Cortex of kidney (tissue), 1 donor: ENCODE data around the gene NFIX.

Experiments
- DNase-seq: peaks from one replicate; lab custom pipeline; 2025; lab: John Stamatoyannopoulos, UW

NFIX gene

DNA sequence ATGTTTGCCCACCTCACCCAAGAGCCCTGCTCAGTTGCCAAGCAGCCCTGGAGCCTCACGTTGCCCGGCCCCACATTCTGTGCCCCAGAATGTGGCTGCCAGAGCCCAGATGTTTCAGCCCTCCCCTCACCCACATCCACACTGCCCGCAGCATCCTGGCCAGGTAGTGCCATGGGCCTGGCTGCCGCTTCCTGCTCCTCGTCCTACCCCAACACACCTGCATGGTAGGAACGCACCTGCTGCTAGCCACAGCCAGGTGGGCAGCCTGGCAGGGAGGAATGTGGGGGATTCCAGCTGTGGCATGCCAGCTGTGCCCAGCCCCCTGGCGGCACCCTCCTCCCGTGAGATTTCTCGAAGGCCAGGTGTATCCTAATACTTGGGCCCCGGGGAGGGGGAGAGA lies 7.5 kb upstream of the NFIX start:
- no peak for DNase-seq

DNA sequence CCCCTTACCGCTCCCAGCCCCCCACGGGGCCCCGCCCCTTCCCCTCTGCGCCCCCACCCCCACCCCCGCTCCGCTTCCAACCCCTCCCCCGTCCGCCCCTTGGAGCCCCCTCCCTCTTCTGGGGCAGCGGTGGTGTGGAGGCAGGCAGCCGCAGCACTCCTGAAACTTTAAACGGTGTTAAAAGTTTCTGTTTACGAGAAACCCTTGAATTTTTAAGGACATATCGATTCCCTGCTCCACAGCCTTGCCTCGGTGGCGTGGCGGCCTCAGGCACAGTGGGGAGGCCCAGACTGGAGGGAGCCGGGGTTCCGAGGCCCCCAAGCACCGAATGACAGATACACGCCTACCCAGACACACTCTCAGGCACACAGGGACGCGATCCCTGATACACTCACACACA lies 4.8 kb upstream of the NFIX start:
- no peak for DNase-seq

DNA sequence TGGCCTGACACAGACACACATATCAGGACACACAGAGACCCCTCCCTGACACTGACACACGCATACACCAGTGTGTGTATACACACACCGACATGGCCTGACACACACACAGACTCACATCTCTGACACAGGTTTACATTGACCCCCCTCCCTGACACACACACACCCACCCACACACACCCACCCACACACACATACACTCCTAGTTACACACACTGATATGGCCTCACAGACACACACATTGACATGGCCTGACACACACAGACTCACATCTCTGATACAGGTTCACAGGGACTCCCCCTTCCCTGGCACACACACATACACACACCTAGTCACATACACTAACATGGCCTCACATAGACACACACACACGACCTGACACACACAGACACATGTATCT lies 4.4 kb upstream of the NFIX start:
- DNase-seq, result no peak

DNA sequence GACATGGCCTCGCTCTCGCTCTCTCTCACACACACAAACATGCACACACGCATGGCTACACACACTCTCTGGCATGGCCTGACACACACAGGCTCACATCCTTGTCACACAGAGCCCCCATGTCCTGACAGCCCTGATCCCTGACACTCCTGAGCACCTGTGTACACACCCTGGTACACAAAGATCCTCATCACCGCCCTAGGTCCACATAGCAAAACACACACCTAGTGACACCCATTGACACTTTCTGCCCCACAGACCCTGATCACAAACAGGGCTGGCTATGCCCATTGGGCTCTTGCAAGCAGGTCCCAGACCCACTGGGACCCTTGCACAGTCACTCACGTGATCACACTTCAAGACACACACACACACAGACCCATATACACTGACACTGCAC lies 4.0 kb upstream of the NFIX start:
- no peak for DNase-seq

DNA sequence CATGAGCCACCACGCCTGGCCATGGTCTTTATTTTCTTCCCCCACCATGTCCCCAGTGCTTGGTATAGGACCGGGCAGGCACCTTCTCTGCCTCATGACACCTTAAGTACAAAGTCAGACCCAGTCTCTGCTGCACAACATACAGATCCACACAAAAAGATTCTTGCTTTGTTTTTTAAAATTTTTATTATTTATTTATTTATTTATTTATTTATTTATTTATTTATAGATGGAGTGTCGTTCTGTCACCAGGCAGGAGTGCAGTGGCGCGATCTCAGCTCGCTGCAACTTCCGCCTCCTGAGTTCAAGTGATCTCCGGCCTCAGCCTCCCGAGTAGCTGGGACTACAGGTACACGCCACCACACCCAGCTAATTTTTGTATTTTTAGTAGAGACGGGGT lies 2.5 kb upstream of the NFIX start:
- no peak for DNase-seq

DNA sequence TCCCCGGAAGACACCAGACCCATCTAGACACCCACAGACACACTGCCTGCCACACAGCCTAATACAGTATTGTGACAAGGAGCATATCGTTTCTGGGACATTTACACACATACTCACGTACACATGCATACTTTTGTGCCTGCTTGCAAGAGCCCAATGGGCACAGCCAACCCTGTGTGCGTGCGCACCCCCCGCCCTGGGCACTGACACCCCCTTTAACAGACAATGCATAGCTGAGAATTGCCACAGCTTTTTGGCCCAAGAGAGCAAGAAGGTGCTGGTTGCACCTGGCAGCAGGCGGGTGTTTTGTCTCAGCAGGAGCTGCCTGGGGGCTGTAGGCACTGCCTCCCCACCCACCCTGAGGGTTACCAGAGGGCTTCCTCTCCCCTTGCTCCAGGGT lies 1.7 kb upstream of the NFIX start:
- no peak for DNase-seq

DNA sequence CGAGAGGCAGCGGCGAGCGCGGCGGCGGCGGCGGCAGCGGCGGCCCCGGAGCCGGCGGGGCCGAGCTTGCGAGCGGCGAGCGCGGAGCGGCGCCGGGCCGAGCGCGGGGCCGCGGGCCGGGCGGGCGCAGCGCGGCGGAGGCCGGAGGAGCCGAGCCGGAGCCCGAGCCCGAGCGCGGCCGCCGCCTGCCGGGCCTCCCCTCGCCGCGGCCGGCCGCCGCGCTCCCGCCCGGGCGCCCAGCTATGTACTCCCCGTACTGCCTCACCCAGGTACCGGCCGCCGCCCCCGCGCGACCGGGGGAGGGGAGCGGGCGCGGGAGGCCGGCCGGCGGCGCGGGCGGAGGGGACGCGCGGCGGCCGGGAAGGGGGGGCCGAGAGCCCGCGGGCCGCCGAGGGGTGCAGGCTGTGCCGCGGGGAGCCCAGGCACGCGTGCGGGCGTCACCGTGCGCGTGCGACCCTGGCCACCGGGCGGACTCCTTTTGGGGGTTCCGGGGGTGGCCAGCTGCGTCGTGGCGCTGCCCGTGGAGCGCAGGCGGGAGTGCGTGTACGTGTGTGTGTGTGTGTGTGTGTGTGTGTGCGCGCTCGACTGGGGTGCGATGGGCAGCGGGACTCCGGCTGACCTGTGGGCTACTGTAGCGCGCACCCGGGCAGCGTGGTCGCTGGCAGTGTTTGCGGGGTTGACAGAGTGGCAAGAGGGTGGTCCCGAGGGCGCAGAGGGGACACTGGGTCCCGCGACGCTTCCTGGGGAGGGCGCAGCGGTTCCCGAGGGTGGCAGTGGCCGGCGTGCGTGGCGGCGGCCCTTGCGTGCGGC lies 526 bp downstream of the NFIX start:
- DNase-seq, result no peak

DNA sequence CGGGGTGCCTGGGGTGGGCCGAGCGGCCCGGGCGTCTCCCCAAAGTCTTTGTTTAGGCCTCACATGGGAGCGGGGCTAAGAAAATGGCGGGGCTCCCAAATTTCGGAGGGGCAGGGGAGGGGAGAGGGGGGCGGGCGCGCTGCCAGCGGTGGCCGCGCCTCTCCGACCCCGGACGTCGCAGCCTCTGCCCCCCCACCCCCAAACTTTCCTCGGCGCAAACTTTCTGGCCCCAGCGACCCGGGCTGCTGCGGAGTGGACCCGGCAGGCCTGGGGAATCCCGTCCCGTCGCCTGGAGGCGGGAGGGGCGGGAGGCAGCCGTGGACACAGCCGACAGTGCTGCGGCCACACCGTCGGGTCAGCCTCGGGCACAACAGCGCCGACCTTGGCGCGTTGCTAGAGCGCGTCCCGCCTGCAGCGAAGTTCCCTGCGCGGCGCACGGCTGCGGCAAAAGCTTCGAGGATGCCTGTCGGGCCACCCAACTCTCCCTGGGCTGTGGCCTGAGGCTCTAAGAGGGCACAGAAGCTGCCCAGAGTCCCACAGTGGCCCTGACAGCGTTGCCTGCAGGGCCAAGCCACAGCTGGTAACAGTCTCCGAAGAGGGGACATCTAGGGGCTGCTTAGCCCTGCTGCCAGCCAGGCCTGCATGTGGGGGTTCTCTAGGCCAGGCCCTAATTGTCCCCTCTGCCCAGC lies 1.3 kb downstream of the NFIX start:
- no peak for DNase-seq

DNA sequence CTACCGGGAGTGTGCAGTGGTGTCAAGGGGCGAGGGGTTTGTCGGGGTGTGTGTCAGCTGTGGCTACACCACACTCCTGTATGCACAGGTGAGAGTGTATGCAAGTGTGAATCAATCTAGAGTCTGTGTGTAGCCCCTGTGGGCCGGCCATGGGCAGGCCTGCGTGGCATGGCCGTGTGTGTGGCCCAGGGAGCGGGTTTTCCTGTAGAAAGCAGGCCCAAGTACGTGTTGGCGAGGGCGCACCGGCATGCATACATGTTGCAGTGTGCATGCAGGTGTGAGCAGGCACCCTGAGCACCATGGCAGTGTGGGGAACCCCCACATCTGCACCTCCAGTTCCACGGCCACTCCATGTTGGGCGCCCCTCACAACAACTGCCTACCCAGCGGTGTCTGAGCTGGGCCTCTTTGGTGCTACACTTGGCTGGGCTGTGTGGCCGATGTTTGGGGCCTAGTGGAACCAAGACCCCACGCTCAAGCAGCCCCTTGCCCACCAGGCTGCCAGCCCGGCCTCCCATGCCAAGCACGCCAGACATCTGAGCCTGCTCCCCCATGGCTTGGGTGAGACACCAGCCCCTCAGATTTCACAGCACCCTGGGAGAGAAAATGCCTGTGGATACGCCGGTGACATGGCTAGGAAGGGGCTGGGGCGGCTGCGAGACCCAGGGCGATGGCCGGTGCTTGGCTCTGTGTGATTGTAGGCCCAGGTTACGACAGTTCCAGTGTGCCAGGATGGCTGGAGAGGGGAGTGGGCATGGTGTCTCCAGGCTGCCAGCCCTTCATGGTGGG lies 2.1 kb downstream of the NFIX start:
- no peak for DNase-seq

DNA sequence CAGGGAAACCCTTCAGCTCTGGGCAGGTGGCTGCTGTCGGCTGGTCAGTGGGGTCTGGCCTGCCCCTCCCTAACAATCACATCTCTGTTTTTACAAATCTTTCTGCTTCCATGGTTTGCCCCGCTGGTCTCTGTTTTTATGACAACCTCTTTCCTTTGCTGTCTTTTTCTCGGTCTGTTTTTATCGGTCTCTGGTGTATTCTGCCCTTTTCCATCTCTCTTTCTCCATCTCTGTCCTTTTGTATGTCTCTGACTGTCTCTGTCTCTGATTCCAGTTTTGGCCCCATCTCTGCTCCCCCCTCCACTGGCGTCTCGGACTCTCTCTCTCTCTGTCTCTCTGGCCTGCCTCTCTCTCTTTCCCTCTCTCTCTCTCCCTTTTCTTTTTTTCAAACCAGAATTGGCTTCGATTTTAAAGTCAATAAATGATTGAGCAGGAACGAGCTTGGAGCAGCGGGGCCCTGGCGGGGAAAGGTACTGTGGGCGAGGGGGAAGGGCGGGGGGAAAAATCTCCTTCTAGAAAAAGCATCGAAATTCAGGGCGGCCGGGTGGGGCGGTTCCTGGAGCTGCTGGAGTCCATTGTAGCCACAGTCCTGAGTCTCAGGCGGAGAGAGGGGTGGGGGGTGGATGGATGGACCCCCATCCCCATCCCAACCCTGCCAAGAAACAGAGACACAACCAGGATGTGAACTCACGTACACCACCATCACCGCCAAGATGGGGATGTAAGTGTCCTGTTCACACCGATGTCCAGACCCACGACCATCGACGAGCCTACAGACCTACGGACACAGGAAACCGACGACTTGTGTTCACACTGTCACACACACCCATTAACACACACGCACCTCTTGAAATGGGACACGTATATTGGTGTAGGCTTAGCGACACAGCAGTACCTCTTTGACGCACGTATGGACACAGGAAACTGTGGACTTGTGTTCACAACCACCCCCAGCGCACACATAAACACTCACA lies 3.0 kb downstream of the NFIX start:
- no peak for DNase-seq

DNA sequence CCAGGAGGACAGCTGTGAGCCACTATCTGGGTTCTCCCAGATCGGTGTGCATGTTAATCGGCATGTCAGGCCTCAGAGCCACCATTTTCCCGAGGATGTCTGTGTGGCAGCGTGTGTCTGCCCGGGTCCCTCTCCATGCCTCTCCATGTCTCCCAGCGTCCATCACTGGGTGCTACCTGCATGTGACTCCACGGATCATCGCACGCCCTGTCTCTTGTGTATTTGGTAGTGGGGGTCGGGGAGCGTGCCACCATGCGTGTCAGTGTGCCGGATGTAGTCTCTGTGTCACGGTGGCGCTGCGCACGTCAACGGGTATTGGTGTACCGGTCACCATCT lies 5.9 kb downstream of the NFIX start:
- no peak for DNase-seq

DNA sequence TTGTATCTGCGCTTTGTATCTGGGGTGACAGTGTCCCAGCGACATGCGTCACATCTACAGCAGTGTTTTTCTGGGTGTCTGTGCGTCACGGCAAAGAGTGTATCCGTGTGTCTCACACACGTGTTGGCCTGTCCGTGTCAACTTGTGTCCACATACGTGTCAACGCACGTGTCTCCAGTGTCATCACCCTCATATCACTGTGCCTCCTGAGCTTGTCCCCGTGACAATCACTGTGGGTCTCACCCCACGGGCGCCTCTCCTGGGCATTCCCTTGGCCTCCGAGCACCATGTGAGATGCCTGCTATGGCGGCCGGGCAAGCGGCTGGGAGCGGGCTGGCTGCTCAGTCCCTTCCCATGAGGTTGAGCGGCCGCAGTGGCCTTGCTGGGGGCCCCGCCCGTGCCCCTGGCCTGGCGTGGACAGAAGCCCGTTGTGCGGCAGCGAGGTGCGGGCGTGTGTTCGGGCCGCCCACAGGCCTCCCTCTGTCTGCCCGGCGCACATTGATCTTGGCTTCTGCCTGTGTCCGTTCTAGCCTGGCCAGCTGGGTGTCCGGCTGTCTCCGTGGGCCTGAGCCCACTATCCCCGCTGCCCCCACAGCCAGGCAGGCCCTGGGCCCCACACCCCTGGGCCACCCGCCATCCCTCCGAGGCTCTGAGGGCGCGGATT lies 6.4 kb downstream of the NFIX start:
- DNase-seq, result no peak

DNA sequence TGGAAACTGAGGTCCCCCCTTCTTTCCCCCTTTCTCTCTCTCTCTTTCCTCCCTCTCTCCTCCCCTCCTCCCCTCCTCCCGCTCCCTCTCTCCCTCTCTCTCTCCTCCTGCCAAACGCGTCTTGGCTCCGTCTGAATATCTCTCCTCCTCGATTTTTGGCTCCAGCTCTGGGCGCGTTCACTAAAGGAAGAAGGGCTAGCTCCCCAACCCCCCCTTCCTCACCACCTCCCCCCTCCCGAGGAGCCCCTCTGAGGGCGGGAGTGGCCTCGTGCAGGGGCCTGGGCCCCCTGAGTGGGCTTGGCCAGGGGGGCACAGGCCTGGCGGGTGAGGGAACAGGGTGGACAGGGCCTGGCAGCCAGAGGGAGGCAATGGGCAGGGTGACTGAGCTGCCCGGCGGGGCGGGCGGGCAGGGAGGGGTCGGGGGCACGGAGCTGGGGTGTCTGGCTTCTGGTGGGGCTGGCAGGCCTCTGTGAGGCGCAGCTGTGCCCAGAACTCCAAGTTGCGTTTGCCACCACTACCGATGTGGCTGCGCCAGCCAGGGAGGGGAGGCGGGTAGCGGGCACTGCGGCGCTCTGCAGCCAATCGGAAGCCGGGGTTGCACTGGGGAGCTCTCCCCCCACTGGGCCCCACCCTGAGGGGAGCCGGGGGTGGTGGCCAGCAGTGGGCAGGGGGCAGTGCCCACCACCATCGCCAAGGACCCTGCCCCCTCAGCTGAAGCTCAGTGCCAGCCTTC lies 7.1 kb downstream of the NFIX start:
- no peak for DNase-seq

DNA sequence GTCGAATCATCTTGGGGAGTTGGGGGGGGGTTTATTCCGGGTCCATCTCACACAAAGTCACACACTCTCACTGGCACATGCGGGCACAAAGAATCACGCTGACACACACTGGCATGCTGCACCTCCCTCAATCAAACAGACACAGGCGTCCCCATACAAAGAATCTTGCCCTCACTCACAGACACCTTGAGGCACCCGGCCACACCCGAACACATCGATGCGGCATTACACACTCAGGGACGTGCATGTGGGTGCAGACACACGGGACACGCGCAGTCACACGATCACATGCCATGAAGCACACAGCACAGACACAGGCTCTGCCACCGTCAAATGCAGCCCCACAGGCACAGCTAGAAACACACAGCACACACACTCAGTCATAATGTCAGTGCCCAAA lies 7.8 kb downstream of the NFIX start:
- no peak for DNase-seq

DNA sequence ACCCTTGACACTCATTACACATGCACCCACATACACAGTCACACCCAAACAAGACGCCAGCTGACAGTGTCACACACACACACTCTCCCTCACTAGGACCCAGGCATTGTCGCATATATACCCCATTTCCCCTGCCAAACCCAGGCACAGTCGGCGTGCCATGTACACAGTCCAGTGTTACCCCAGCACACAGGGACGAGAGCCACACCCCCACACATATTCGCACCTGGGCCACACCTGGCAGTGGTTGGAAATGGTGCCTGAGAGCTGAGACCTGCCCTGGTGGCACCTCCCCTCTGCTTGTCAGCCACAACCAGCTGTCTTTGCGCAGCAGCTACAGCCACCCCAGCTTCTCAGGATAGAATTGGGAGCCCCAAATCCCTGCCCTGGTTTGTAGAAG lies 9.0 kb downstream of the NFIX start:
- no peak for DNase-seq

DNA sequence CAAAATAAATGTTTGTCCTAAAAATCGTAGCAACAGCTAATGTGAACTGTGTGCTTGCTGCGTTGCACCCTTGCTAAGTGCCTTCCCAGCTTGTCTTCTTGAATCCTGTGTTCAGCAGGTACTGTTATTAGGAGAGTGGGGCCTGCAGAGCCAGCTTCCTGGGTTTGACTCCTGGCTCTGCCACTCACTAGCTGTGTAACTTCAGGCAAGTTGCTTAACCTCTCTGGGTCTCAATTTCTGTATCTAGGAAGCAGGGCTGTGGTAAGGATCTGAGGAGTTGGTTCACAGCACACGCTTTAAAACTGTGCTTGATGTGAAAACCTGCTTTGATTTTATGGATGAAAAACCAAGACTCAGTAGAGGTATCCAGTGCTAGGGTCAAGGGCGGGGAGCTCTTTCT lies 10.0 kb downstream of the NFIX start:
- no peak for DNase-seq

DNA sequence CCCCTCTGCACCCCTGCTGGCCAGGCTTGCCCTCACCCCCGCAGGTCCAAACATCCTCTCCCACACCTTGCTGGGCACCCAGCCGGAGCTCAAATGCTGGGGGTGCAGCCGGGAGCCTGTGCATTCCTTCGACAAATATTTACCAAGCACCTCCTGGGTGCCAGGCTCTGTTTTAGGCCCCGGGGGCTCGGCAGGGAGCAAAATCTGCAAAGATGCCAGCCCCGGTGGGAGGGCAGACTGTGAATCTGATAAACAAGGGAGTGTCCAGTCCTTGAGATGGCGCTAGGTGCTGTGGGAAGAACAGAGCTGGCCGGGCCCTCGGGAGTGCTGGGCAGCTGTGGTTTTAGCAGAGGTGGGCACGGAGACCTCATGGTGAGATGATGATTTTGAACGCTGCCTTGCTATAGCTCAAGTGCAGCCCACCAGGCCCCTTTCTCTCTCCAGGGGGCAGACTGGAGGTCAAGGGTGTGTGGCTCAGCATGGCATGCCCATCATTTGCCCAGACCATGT lies 10.6 kb downstream of the NFIX start:
- DNase-seq, result no peak

DNA sequence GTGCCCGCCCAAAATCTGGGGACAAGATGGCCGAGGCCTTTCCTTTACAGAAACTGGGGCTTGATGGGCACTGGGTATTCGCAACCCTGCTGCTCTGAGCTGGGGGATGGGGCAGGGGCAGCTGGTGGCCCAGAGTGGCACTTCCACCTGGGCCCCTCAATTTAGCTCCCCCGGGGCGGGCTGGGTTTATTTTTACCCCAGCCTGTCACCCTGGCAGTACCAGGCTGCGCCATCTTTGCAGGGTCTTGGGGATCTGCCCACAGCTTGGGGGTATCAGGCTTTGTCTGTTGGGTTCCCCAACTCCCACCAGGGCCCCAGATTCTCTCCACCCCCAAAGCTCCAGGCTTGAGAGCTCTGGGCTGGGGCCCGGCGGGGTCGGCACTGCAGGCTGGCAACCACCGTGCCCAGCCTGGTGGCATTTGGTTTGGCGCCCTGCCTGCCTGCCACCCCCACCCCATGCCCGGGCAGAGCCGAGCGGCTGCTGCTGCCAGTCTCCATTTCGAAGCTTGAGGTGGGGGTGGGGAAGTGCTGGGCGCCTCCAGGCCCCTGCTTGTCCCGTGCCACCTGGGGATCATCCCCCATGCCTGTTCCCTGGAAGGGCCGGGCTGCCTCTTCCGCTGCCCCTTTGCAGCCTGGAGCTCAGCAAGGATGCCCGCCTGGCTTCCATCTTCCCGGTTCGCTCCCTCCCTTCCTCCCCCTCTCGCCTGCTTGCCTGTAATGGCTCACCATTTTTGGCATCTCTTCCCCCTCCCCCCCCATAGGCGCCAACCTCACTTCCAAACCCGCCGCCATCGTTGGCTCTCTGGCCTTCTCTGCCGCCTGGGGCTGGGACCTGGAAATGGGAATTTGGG lies 11.4 kb downstream of the NFIX start:
- no peak for DNase-seq

DNA sequence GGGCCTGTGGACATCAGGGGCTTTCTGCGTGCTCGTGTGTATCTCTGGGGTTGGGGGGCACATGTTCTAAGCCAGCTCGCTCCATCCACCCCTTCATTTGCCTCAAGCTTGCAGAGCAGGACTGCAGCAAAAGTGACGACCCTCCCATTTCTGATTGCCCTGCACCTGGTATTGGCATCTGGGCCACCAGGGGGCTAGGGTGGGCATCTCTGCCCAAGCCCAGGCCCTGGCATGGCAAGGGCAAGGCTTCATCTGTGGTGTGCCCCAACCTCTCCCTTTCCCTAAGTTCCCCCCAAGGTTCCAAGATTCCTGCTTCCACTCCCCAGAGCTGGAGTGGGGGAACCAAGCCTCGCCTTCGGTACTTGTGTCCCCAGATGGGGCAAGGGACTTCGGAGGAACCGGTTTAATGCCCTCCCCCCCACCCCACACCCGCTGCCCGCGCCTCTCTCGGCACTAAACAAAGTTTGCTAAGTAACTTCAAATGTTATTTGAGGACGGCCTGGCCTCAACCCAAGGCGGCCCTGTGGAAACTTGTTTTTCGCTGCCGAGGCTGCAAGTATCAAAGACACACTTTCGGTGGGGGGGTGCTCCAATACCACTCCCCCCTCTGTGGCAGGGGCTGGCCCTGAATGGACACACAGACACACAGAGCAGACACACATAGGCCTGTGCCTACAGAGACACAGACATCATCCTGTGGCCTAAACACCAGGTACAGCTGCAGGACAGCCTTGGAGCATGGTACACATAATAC lies 12.2 kb downstream of the NFIX start:
- no peak for DNase-seq
